GM23338 (cell line): Measurements from ENCODE around the gene ATP1A4.

Experiments
- CREB1 ChIP-seq: fragments of 250-450 bp; sonication (Bioruptor Pico); IDR thresholded peaks from 2 replicates; pipeline ENCODE4 v1.5.0; 2020; ENCODE audit warnings: low read depth, mild to moderate bottlenecking, moderate library complexity
- CTCF ChIP-seq, 2 experiments: fragments of 200-600 bp in 1 of 2; sonication (generic) in 1 of 2; conservative IDR thresholded peaks; 2 replicates each; pipeline versions ENCODE4 v1.5.1 to v1.6.1; 2016 to 2017; ENCODE audit warnings: antibody characterized with exemption in 2 of 2, low read depth in 2 of 2, mild to moderate bottlenecking in 2 of 2, moderate library complexity in 1 of 2
- ETS1 ChIP-seq: IDR thresholded peaks from 2 replicates; pipeline ENCODE4 v1.6.1; 2016; ENCODE audit warnings: antibody characterized with exemption
- EZH2 ChIP-seq: fragments of 200-600 bp; sonication (generic); IDR thresholded peaks from one replicate; pipeline ENCODE4 v1.8.0; 2017; ENCODE audit warnings: antibody characterized with exemption, mild to moderate bottlenecking, low read depth; ENCODE audit not compliant: unreplicated experiment
- EZH2phosphoT487 ChIP-seq: fragments of 200-600 bp; sonication (generic); IDR thresholded peaks from one replicate; pipeline ENCODE4 v1.8.1; 2018; ENCODE audit warnings: antibody characterized with exemption; ENCODE audit not compliant: unreplicated experiment
- POLR2AphosphoS5 ChIP-seq: IDR thresholded peaks from 2 replicates; pipeline ENCODE4 v1.6.1; 2016; ENCODE audit warnings: antibody characterized with exemption, low read depth
- REST ChIP-seq: IDR thresholded peaks from one replicate; pipeline ENCODE4 v1.6.1; 2018; ENCODE audit warnings: antibody characterized with exemption; ENCODE audit not compliant: unreplicated experiment
- ZNF331 ChIP-seq: fragments of 250-450 bp; sonication (Bioruptor Pico); IDR thresholded peaks from 2 replicates; pipeline ENCODE4 v1.5.0; 2020; ENCODE audit warnings: low read depth, mild to moderate bottlenecking, moderate library complexity

- TF ChIP-seq CTCF (conservative IDR thresholded peaks at IDR 0.05; ENCODE audit: low read depth in 2 of 2): no peak
- TF ChIP-seq REST: no peak
- no peak for TF ChIP-seq ETS1
- no peak for TF ChIP-seq POLR2AphosphoS5
- no peak for TF ChIP-seq EZH2phosphoT487
- no peak for TF ChIP-seq EZH2
- TF ChIP-seq CREB1 (CRISPR knock-in tag): no peak
- TF ChIP-seq ZNF331 (CRISPR knock-in tag): no peak
Measured at GRCh38 chr1:160129558-160129957, 21.8 kb upstream of the ATP1A4 start.
